Natural killer cell (primary cell): ENCODE results near the gene MXD4. TPM values are rescaled to one million over a fixed set of nuclear protein-coding genes. Genes with fewer than 3 reads are reported as not detected.

Experiments
- ATAC-seq, 3 donors: fragments of 150-1000 bp in 2 of 3; fragments of 200-7000 bp in 1 of 3; cut with Tn5 transposase; 1 replicate in 1 of 3; 2 replicates in 2 of 3; pipeline ENCODE4 v1.10.0; 2021; ENCODE audit warnings: mild to moderate bottlenecking in 2 of 3, moderate library complexity in 2 of 3
- DNase-seq, 2 donors: peaks; one replicate each; pipeline versions ENCODE4 v3.0.0 to v3.0.0-alpha.2; 2013 to 2021; ENCODE audit warnings: mixed read lengths in 1 of 2
- H3K27ac ChIP-seq: one replicate; pipeline ENCODE4 v1.5.1; 2013; ENCODE audit warnings: mild to moderate bottlenecking, low read length
- H3K27me3 ChIP-seq: one replicate; pipeline ENCODE4 v1.6.1; 2013; ENCODE audit warnings: low read length; ENCODE audit not compliant: control insufficient read depth, insufficient read depth
- H3K36me3 ChIP-seq: one replicate; pipeline ENCODE4 v1.6.1; 2013; ENCODE audit warnings: low read length; ENCODE audit not compliant: control insufficient read depth, insufficient read depth
- H3K4me1 ChIP-seq: one replicate; pipeline ENCODE4 v1.6.1; 2013; ENCODE audit warnings: low read length; ENCODE audit not compliant: control insufficient read depth, insufficient read depth
- H3K4me3 ChIP-seq: one replicate; pipeline ENCODE4 v1.5.1; 2013; ENCODE audit warnings: low read length
- H3K9me3 ChIP-seq: one replicate; pipeline ENCODE4 v1.6.1; 2013; ENCODE audit warnings: low read length; ENCODE audit not compliant: control insufficient read depth, insufficient read depth
- H3K27ac Mint-ChIP-seq, 2 donors: one replicate each; pipeline ENCODE4 v1.8.0; 2022; ENCODE audit warnings: mild to moderate bottlenecking in 2 of 2, mixed read lengths in 2 of 2, moderate library complexity in 1 of 2
- H3K27me3 Mint-ChIP-seq, 2 donors: one replicate each; pipeline ENCODE4 v1.8.0; 2022; ENCODE audit warnings: low read depth in 2 of 2, mixed read lengths in 2 of 2
- H3K36me3 Mint-ChIP-seq: one replicate; pipeline ENCODE4 v1.8.0; 2022; ENCODE audit warnings: mixed read lengths
- H3K4me1 Mint-ChIP-seq, 2 donors: one replicate each; pipeline ENCODE4 v1.8.0; 2022; ENCODE audit warnings: mixed read lengths in 2 of 2
- H3K4me3 Mint-ChIP-seq: one replicate; pipeline ENCODE4 v1.8.0; 2022; ENCODE audit warnings: mild to moderate bottlenecking, moderate library complexity, mixed read lengths
- H3K9me3 Mint-ChIP-seq, 2 donors: one replicate each; pipeline ENCODE4 v1.8.0; 2022; ENCODE audit warnings: mixed read lengths in 2 of 2
- CTCF ChIP-seq: fragments of 200-600 bp; IDR thresholded peaks from one replicate; pipeline ENCODE4 v1.8.0; 2022; ENCODE audit warnings: antibody characterized with exemption
- WGBS: methylation state at CpG from one replicate; pipeline ENCODE4 v1.1.7; 2013; ENCODE audit warnings: missing lambda C conversion rate; ENCODE audit not compliant: insufficient coverage; 5-methylcytosine and 5-hydroxymethylcytosine counted together
- intact Hi-C: fragments of 100-400 bp; cut with micrococcal nuclease; formaldehyde crosslinking; loops from one replicate; pipeline ENCODE4 v1.14.2; 2022
- total RNA-seq, 4 donors: library from RNA; stranded (reverse); fragments of 120-200 nt in 1 of 4; gene quantifications; one replicate each; pipeline versions ENCODE4 v1.2.3 to v1.2.4, GENCODE V29; 2013 to 2022

MXD4 gene
- total RNA-seq, 3 donors from 2014 or later (not counting 1 experiment from before 2014, with no cell fraction given) = 141 to 172 (median 166) TPM

GRCh38 chr4:2253160-2254084 is 8.5 kb downstream of the MXD4 start:
- DNase-seq (peak in 1 of 2 donors; percentile 14), ATAC-seq (no peak)
- no peak for TF ChIP-seq CTCF
- Mint-ChIP-seq H3K9me3 (no peaks in the 10 kb centered on the region), H3K4me3 (no peak overlapping the region), H3K4me1 (peaks cover 6 to 20% of the 10 kb centered on the region in 2 donors), H3K36me3 (no peaks in the 10 kb centered on the region), H3K27ac (peak overlapping the region; percentile 8 to 54), H3K27me3 (no peaks in the 10 kb centered on the region)
- H3K27me3 ChIP-seq = no peaks in the 10 kb centered on the region
- H3K4me3 ChIP-seq = no peak overlapping the region
- H3K36me3 ChIP-seq = peaks cover 59% of the 10 kb centered on the region
- WGBS = 92% methylated on average over 32 of the region's 32 CpGs
- H3K27ac ChIP-seq = no peak overlapping the region
- H3K9me3 ChIP-seq = no peaks in the 10 kb centered on the region
- H3K4me1 ChIP-seq = peaks cover 3% of the 10 kb centered on the region
- intact Hi-C loops = no loop called here

GRCh38 chr4:2252530-2253091 is 9.3 kb downstream of the MXD4 start:
- peaks cover 6 to 20% of the 10 kb centered on the region in 2 donors for H3K4me1 Mint-ChIP-seq
- Histone ChIP-seq H3K27me3 (no peaks in the 10 kb centered on the region), H3K36me3 (peaks cover 52% of the 10 kb centered on the region), H3K4me1 (no peaks in the 10 kb centered on the region), H3K9me3 (no peaks in the 10 kb centered on the region), H3K4me3 (no peak overlapping the region), H3K27ac (no peak overlapping the region)
- intact Hi-C loops = no loop called here
- TF ChIP-seq CTCF = no peak
- no peak overlapping the region for H3K4me3 Mint-ChIP-seq
- no peaks in the 10 kb centered on the region for H3K27me3 Mint-ChIP-seq
- H3K9me3 Mint-ChIP-seq = no peaks in the 10 kb centered on the region
- 89% methylated on average over 7 of the region's 12 CpGs for WGBS
- ATAC-seq (no peak), DNase-seq (no peak)
- peak overlapping the region in 1 of 2 donors; percentile 70 for H3K27ac Mint-ChIP-seq
- no peaks in the 10 kb centered on the region for H3K36me3 Mint-ChIP-seq

GRCh38 chr4:2251795-2252529 is 9.9 kb downstream of the MXD4 start:
- H3K36me3 Mint-ChIP-seq = no peaks in the 10 kb centered on the region
- no peak for TF ChIP-seq CTCF
- Histone ChIP-seq H3K9me3 (no peaks in the 10 kb centered on the region), H3K27me3 (no peaks in the 10 kb centered on the region), H3K36me3 (peaks cover 48% of the 10 kb centered on the region), H3K27ac (no peak overlapping the region), H3K4me3 (no peak overlapping the region), H3K4me1 (no peaks in the 10 kb centered on the region)
- H3K9me3 Mint-ChIP-seq = no peaks in the 10 kb centered on the region
- intact Hi-C loops = no loop called here
- DNase-seq (peak in 1 of 2 donors; percentile 13), ATAC-seq (no peak)
- no peak overlapping the region for H3K4me3 Mint-ChIP-seq
- peak overlapping the region; percentile 34 to 70 for H3K27ac Mint-ChIP-seq
- H3K4me1 Mint-ChIP-seq = peaks cover 2 to 14% of the 10 kb centered on the region in 2 donors
- no peaks in the 10 kb centered on the region for H3K27me3 Mint-ChIP-seq
- 95% methylated on average over 16 of the region's 16 CpGs for WGBS
